OCI-LY3 (cell line): Measurements from ENCODE around the gene PHOX2B.
"Not testable (repeated sequence)": the region's sequence is repeated elsewhere in the genome, so short reads cannot be mapped to it uniquely, and the experiment has no call there.

Source experiments
- H2AFZ ChIP-seq: fragments of 200-600, 300-600 bp; shearing (Covaris generic); 2 replicates; pipeline ENCODE4 v1.6.0; 2014; ENCODE audit warnings: antibody characterized with exemption, low read depth, low read length
- H3K27ac ChIP-seq: fragments of 200-600, 300-600 bp; sonication (generic); 2 replicates; pipeline ENCODE4 v1.5.1; 2014; ENCODE audit warnings: mild to moderate bottlenecking, low read length, moderate library complexity, mixed read lengths
- H3K27me3 ChIP-seq: fragments of 200-600, 300-600 bp; sonication (generic); 2 replicates; pipeline ENCODE4 v1.6.1; 2014; ENCODE audit warnings: low read depth, low read length, mixed read lengths
- H3K36me3 ChIP-seq: fragments of 200-600, 300-600 bp; sonication (generic); replicated peaks from 2 replicates; pipeline ENCODE3; 2014; ENCODE audit warnings: low read depth, low read length, mixed read lengths
- H3K4me1 ChIP-seq: fragments of 300-600, 200-600 bp; sonication (generic); 2 replicates; pipeline ENCODE4 v1.6.1; 2014; ENCODE audit warnings: low read length, mixed read lengths
- H3K4me2 ChIP-seq: fragments of 200-600, 300-600 bp; sonication (generic); 2 replicates; pipeline ENCODE4 v1.6.1; 2014; ENCODE audit warnings: low read length, mixed read lengths
- H3K4me3 ChIP-seq: fragments of 300-600, 200-600 bp; sonication (generic); 2 replicates; pipeline ENCODE4 v1.5.1; 2014; ENCODE audit warnings: antibody characterized with exemption, mild to moderate bottlenecking, low read length, moderate library complexity
- H3K79me2 ChIP-seq: fragments of 300-600, 200-600 bp; shearing (Covaris generic); 2 replicates; pipeline ENCODE4 v1.6.1; 2014; ENCODE audit warnings: mild to moderate bottlenecking, low read length, mixed read lengths
- H3K9ac ChIP-seq: fragments of 300-600, 200-600 bp; shearing (Covaris generic); 2 replicates; pipeline ENCODE4 v1.6.0; 2014; ENCODE audit warnings: mild to moderate bottlenecking, low read length, moderate library complexity
- H3K9me3 ChIP-seq: fragments of 200-600, 300-600 bp; shearing (Covaris generic); 2 replicates; pipeline ENCODE4 v1.6.1; 2014; ENCODE audit warnings: low read length, mixed read lengths; ENCODE audit not compliant: insufficient read depth
- H4K20me1 ChIP-seq: fragments of 200-600, 300-600 bp; sonication (generic); 2 replicates; pipeline ENCODE4 v1.6.1; 2016; ENCODE audit warnings: low read length, mixed read lengths; ENCODE audit not compliant: insufficient read depth
- CTCF ChIP-seq: fragments of 200-600, 300-600 bp; sonication (generic); IDR thresholded peaks from 2 replicates; pipeline ENCODE4 v1.5.1; 2014; ENCODE audit warnings: antibody characterized with exemption, low read length, low read depth
- EZH2phosphoT487 ChIP-seq: fragments of 200-600 bp; shearing (Covaris generic); IDR thresholded peaks from 2 replicates; pipeline ENCODE4 v1.6.1; 2018; ENCODE audit warnings: antibody characterized with exemption, mixed run types, low read depth

Gene PHOX2B

GRCh38 chr4:41745292-41746024 is 3.1 kb downstream of the PHOX2B start:
- no peak overlapping the region for H3K4me2 ChIP-seq
- no peak for TF ChIP-seq CTCF
- no peak for TF ChIP-seq EZH2phosphoT487
- H3K4me3 ChIP-seq: no peak overlapping the region
- peaks cover 11% of the 10 kb centered on the region for H3K36me3 ChIP-seq
- H3K79me2 ChIP-seq: no peaks in the 10 kb centered on the region
- no peaks in the 10 kb centered on the region for H4K20me1 ChIP-seq
- no peak overlapping the region for H3K9ac ChIP-seq
- H3K27me3 ChIP-seq: no peaks in the 10 kb centered on the region
- no peak overlapping the region for H3K27ac ChIP-seq
- H3K4me1 ChIP-seq: no peaks in the 10 kb centered on the region
- H3K9me3 ChIP-seq: no peaks in the 10 kb centered on the region
- no peak overlapping the region for H2AFZ ChIP-seq

GRCh38 chr4:41744572-41745291 is 3.8 kb downstream of the PHOX2B start:
- Histone ChIP-seq H3K27me3 (no peaks in the 10 kb centered on the region), H2AFZ (no peak overlapping the region), H3K4me2 (no peak overlapping the region)

GRCh38 chr4:41741354-41741753 is 7.2 kb downstream of the PHOX2B start:
- no peaks in the 10 kb centered on the region for H3K79me2 ChIP-seq
- H3K27ac ChIP-seq: no peak overlapping the region
- H3K4me1 ChIP-seq: no peaks in the 10 kb centered on the region
- H3K9ac ChIP-seq: no peak overlapping the region
- no peaks in the 10 kb centered on the region for H4K20me1 ChIP-seq
- H3K4me2 ChIP-seq: no peak overlapping the region
- H3K36me3 ChIP-seq: no peaks in the 10 kb centered on the region
- 0 out of 2 replicates have a peak, but pooled peaks cover 5% of the 10 kb centered on the region for H3K9me3 ChIP-seq
- H3K27me3 ChIP-seq: no peaks in the 10 kb centered on the region
- no peak overlapping the region for H2AFZ ChIP-seq
- TF ChIP-seq CTCF: no peak
- no peak for TF ChIP-seq EZH2phosphoT487
- H3K4me3 ChIP-seq: no peak overlapping the region

More at GRCh38 chr4:41744572-41745291, 3.8 kb downstream of the PHOX2B start:
- Histone ChIP-seq H3K9me3 (no peaks in the 10 kb centered on the region), H3K79me2 (no peaks in the 10 kb centered on the region), H3K27ac (no peak overlapping the region), H3K9ac (no peak overlapping the region), H3K36me3 (peaks cover 8% of the 10 kb centered on the region), H4K20me1 (no peaks in the 10 kb centered on the region), H3K4me1 (no peaks in the 10 kb centered on the region), H3K4me3 (no peak overlapping the region)
- TF ChIP-seq EZH2phosphoT487: no peak
- TF ChIP-seq CTCF: no peak

- H3K4me3 ChIP-seq, H3K27ac ChIP-seq, H3K79me2 ChIP-seq, H4K20me1 ChIP-seq, H3K4me2 ChIP-seq, H3K9me3 ChIP-seq, H3K27me3 ChIP-seq, H3K36me3 ChIP-seq, H3K4me1 ChIP-seq, H3K9ac ChIP-seq, H2AFZ ChIP-seq: not testable (repeated sequence)
Observed at GRCh38 chr4:41737491-41737890, 11.0 kb downstream of the PHOX2B start.
